DOHH2 (cell line): ENCODE data around the gene ERI3.

Experiments
- H3F3A ChIP-seq: fragments of 200-600 bp; sonication (generic), shearing (Covaris generic); 2 replicates; pipeline ENCODE4 v1.6.0; 2016; ENCODE audit warnings: antibody characterized with exemption, mild to moderate bottlenecking; ENCODE audit not compliant: control insufficient read depth, insufficient read depth
- H3K27ac ChIP-seq: fragments of 200-600 bp; sonication (generic); 2 replicates; pipeline ENCODE4 v1.5.1; 2014; ENCODE audit warnings: low read depth, mild to moderate bottlenecking, low read length, moderate library complexity
- H3K27me3 ChIP-seq: fragments of 200-600 bp; sonication (generic); 2 replicates; pipeline ENCODE4 v1.6.1; 2014; ENCODE audit warnings: mild to moderate bottlenecking, low read length, mixed read lengths; ENCODE audit not compliant: control insufficient read depth
- H3K36me3 ChIP-seq: fragments of 200-600 bp; sonication (generic); 2 replicates; pipeline ENCODE4 v1.6.1; 2014; ENCODE audit warnings: mild to moderate bottlenecking, low read length, moderate library complexity, mixed read lengths; ENCODE audit not compliant: control insufficient read depth
- H3K4me1 ChIP-seq: fragments of 200-600 bp; sonication (generic); 2 replicates; pipeline ENCODE4 v1.6.1; 2014; ENCODE audit warnings: mild to moderate bottlenecking, low read length, mixed read lengths; ENCODE audit not compliant: control insufficient read depth
- H3K4me2 ChIP-seq: fragments of 200-600 bp; sonication (generic); 2 replicates; pipeline ENCODE4 v1.6.0; 2014; ENCODE audit warnings: mild to moderate bottlenecking, low read length, moderate library complexity
- H3K4me3 ChIP-seq: fragments of 200-600 bp; sonication (generic); 2 replicates; pipeline ENCODE4 v1.5.1; 2014; ENCODE audit warnings: mild to moderate bottlenecking, low read length, mixed read lengths
- H3K79me2 ChIP-seq: fragments of 200-600 bp; sonication (generic); 2 replicates; pipeline ENCODE4 v1.6.1; 2014; ENCODE audit warnings: mild to moderate bottlenecking, low read length, mixed read lengths; ENCODE audit not compliant: control insufficient read depth
- H3K9me2 ChIP-seq: fragments of 200-600 bp; sonication (generic); replicated peaks from 2 replicates; pipeline ENCODE4 v1.6.1; 2014; ENCODE audit warnings: mild to moderate bottlenecking, low read length, mixed read lengths; ENCODE audit not compliant: control insufficient read depth
- H3K9me3 ChIP-seq: fragments of 200-600 bp; sonication (generic); 2 replicates; pipeline ENCODE4 v1.6.1; 2014; ENCODE audit warnings: antibody characterized with exemption, low read length, mixed read lengths; ENCODE audit not compliant: control insufficient read depth, insufficient read depth
- H4K20me1 ChIP-seq: fragments of 200-600 bp; sonication (generic); 2 replicates; pipeline ENCODE4 v1.6.0; 2014; ENCODE audit warnings: low read depth, mild to moderate bottlenecking, antibody characterized with exemption, low read length, moderate library complexity; ENCODE audit not compliant: control insufficient read depth, insufficient read depth
- EZH2phosphoT487 ChIP-seq: fragments of 200-600 bp; sonication (generic); IDR thresholded peaks from 2 replicates; pipeline ENCODE4 v1.6.1; 2017; ENCODE audit warnings: borderline replicate concordance, mild to moderate bottlenecking, antibody characterized with exemption, low read length, moderate library complexity, mixed read lengths
- TF ChIP-seq, protein P1 (sequence below): fragments of 200-600 bp; sonication (generic); IDR thresholded peaks from one replicate; pipeline ENCODE4 v1.5.1; 2014; ENCODE audit warnings: antibody characterized with exemption, mild to moderate bottlenecking, low read depth, low read length; ENCODE audit not compliant: poor library complexity, severe bottlenecking

ERI3 gene

DNA sequence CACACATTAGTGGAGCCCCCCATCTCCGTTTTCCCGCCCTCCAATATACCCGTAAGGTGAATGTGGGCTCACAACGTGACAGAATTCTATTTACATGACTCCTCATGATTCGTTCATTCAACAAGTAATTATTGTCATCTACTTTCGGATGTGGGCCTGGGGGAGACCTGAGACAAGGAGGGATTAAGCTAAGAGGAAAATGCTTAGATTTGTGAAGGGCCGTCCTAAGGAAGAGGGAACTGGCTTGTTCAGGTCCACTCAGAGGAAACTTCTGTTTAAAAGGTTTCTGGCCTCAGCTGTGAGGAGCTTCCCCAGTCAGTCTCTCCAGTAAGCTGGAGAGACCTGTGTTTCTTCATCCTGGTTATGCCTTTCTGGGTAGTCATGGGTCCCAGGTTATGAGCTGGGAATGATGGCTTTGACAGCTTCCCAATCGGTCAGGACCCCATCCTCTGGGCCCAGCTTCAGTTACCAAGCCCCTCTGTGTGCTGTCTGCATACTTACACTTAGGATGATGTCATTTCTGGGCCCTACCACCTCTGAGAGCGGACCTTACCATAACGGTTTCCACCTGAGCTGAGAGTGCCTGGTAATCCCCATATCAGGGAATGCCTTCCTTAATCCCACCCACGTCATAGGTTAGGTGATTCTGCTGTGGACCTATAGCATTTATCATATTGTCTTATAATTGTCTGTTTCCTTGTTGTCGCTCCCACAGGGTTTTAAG lies 687 bp upstream of the ERI3 start:
- Histone ChIP-seq H3K4me1 (peaks cover 29% of the 10 kb centered on the region), H3K4me3 (peak overlapping the region; percentile 81), H3F3A (no peaks in the 10 kb centered on the region), H3K4me2 (peak overlapping the region; percentile 83), H3K27me3 (no peaks in the 10 kb centered on the region), H3K9me2 (no peaks in the 10 kb centered on the region), H4K20me1 (no peaks in the 10 kb centered on the region; the same call in 1 of the 2 replicates), H3K79me2 (peaks cover 37% of the 10 kb centered on the region), H3K27ac (peak overlapping the region; percentile 17; the same call in 1 of the 2 replicates), H3K9me3 (no peaks in the 10 kb centered on the region), H3K36me3 (peaks cover 19% of the 10 kb centered on the region)
- TF ChIP-seq, protein P1, sequence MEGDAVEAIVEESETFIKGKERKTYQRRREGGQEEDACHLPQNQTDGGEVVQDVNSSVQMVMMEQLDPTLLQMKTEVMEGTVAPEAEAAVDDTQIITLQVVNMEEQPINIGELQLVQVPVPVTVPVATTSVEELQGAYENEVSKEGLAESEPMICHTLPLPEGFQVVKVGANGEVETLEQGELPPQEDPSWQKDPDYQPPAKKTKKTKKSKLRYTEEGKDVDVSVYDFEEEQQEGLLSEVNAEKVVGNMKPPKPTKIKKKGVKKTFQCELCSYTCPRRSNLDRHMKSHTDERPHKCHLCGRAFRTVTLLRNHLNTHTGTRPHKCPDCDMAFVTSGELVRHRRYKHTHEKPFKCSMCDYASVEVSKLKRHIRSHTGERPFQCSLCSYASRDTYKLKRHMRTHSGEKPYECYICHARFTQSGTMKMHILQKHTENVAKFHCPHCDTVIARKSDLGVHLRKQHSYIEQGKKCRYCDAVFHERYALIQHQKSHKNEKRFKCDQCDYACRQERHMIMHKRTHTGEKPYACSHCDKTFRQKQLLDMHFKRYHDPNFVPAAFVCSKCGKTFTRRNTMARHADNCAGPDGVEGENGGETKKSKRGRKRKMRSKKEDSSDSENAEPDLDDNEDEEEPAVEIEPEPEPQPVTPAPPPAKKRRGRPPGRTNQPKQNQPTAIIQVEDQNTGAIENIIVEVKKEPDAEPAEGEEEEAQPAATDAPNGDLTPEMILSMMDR, result no peak
- TF ChIP-seq EZH2phosphoT487, result no peak

DNA sequence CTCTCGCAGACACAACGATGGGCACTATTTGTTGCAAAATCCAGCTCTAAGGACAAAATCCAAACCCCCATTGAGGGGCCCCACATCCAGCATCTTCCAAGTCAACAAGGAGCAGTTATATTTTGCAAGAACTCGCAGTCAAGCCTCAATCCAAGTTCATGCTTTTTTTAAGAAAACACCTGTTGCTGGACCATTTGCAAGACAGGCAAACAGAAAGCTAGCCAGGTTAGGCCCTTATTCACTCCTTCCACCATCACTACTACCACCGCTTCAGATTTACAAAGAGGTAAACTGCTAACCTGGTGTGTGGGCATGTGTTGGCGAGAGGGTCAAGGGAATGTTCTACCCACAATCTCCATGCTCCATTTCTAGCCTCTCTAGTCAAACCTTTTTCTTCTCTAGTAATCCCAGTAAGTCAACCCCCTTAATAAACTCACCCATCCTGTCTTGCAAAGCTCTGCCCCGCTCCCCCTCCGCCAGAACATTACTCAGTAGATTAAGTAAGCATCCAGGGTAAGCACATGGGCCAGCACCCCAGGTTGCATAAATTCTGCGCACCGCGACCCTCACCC lies 703 bp downstream of the ERI3 start:
- H4K20me1 ChIP-seq, result no peaks in the 10 kb centered on the region; the same call in 1 of the 2 replicates
- no peaks in the 10 kb centered on the region for H3K9me3 ChIP-seq
- peak overlapping the region; percentile 81 for H3K4me3 ChIP-seq
- H3K4me2 ChIP-seq, result peak overlapping the region; percentile 83
- H3K27ac ChIP-seq, result no peak overlapping the region
- peaks cover 46% of the 10 kb centered on the region for H3K79me2 ChIP-seq
- H3F3A ChIP-seq, result no peaks in the 10 kb centered on the region
- no peaks in the 10 kb centered on the region for H3K27me3 ChIP-seq
- H3K4me1 ChIP-seq, result peaks cover 24% of the 10 kb centered on the region
- TF ChIP-seq, protein P1, result no peak
- TF ChIP-seq EZH2phosphoT487, result no peak
- peaks cover 19% of the 10 kb centered on the region for H3K36me3 ChIP-seq
- H3K9me2 ChIP-seq, result no peaks in the 10 kb centered on the region

DNA sequence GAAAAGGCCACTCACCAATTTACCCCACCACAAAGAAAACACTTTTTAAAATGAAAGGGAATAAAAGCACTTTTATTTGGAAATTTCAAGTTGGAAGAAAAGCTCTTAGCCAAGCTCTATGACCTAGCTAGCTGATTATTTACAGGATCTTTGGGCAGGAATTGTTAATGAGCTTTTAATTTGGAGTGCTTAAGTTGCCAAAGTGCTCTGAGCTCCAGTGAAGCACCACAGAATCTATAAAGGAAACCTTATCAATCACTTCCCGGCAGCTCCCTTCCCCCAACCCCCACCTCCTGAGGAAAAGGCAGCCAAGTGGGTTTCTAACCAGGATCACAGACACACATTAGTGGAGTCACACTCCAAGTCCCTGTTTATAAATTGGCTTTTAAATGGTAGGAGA lies 1.5 kb downstream of the ERI3 start:
- Histone ChIP-seq H3K36me3 (peaks cover 19% of the 10 kb centered on the region), H3K4me3 (peak overlapping the region; percentile 81), H3K79me2 (peaks cover 50% of the 10 kb centered on the region), H4K20me1 (no peaks in the 10 kb centered on the region; the same call in 1 of the 2 replicates), H3F3A (no peaks in the 10 kb centered on the region), H3K9me2 (no peaks in the 10 kb centered on the region), H3K4me2 (peak overlapping the region; percentile 83), H3K4me1 (peaks cover 24% of the 10 kb centered on the region), H3K9me3 (no peaks in the 10 kb centered on the region), H3K27ac (no peak overlapping the region), H3K27me3 (no peaks in the 10 kb centered on the region)
- TF ChIP-seq, protein P1, result no peak
- no peak for TF ChIP-seq EZH2phosphoT487
